Mesothelial cell of epicardium (in vitro differentiated cells): ENCODE results near the gene COL27A1. TPM values are rescaled to one million over a fixed set of nuclear protein-coding genes. Genes with fewer than 3 reads are reported as not detected.

ENCODE experiments used
- DNase-seq, 2 experiments: peaks; one replicate each; pipeline ENCODE4 v3.0.0; 2021; ENCODE audit warnings: low spot score in 2 of 2; ENCODE audit not compliant: unreplicated experiment in 2 of 2
- H3K27ac Mint-ChIP-seq: 2 replicates; pipeline ENCODE4 v1.8.0; 2021; ENCODE audit warnings: mixed read lengths
- H3K27me3 Mint-ChIP-seq: 2 replicates; pipeline ENCODE4 v1.8.0; 2021; ENCODE audit warnings: low read depth, mixed read lengths
- H3K36me3 Mint-ChIP-seq: 2 replicates; pipeline ENCODE4 v1.8.0; 2021; ENCODE audit warnings: mixed read lengths
- H3K4me1 Mint-ChIP-seq: 2 replicates; pipeline ENCODE4 v1.8.0; 2021; ENCODE audit warnings: mixed read lengths
- H3K4me3 Mint-ChIP-seq: 2 replicates; pipeline ENCODE4 v1.8.0; 2021; ENCODE audit warnings: mild to moderate bottlenecking, moderate library complexity, mixed read lengths
- H3K9me3 Mint-ChIP-seq: 2 replicates; pipeline ENCODE4 v1.8.0; 2021; ENCODE audit warnings: mixed read lengths
- total RNA-seq: library from RNA; stranded (reverse); gene quantifications from 3 replicates; pipeline ENCODE4 v1.2.1, GENCODE V29; 2021
- TF ChIP-seq, protein P1 (sequence below): fragments of 200-600 bp; sonication (generic); IDR thresholded peaks from one replicate; pipeline ENCODE4 v1.5.0; 2021; ENCODE audit warnings: antibody characterized with exemption; ENCODE audit not compliant: unreplicated experiment

COL27A1 gene
- total RNA-seq, result 126 to 138 TPM (median 129 TPM) in 3 replicates

DNA sequence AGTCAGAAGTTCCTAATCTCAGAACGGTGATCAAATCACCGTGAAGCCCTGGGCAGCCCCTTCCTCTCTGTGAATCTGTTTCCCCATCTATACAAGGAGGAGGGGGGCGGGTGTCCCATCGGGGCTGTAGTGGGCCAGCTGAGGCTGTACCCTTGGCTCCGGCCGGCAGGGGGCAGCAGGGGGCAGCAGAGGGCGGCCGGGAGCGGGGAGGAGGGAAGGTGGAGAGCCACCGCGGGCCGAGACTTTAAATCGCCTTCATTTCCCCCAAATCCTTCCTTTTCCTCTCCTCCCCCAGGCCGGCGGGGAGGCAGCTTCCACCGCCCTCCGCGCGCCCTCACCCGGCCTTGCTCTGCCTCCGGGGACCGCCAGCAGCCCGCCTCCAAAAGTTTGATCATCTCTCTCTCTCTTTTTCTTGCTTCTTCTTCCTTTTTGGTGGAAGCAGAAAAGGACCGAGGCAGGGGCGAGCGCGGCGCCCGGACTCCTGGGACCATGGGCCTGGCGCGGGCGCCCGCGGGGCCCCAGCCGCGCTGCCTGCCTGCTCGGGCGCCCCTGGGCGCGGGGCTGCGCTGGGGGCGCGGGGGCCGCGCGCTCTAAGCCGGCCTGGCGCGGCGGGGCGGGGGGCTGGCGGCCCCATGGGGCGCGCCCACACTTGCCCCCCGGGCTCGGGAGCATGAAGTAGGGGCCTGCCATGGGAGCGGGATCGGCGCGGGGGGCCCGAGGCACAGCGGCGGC lies at the start of gene COL27A1:
Gene COL27A1 (plus strand): TSS at position 275 of the 732 bp plus-strand sequence. CDS start 414 bp downstream, at position 689.
- peak within 1 kb of the TSS; percentile 94 for H3K4me3 Mint-ChIP-seq
- H3K9me3 Mint-ChIP-seq, result no peaks in the 10 kb centered on the region
- DNase-seq, result peak; percentile 91 to 98
- H3K36me3 Mint-ChIP-seq, result peaks cover 2% of the 10 kb centered on the region
- peaks cover 29% of the 10 kb centered on the region for H3K4me1 Mint-ChIP-seq
- peak within 1 kb of the TSS; percentile 96 for H3K27ac Mint-ChIP-seq
- TF ChIP-seq, protein P1, sequence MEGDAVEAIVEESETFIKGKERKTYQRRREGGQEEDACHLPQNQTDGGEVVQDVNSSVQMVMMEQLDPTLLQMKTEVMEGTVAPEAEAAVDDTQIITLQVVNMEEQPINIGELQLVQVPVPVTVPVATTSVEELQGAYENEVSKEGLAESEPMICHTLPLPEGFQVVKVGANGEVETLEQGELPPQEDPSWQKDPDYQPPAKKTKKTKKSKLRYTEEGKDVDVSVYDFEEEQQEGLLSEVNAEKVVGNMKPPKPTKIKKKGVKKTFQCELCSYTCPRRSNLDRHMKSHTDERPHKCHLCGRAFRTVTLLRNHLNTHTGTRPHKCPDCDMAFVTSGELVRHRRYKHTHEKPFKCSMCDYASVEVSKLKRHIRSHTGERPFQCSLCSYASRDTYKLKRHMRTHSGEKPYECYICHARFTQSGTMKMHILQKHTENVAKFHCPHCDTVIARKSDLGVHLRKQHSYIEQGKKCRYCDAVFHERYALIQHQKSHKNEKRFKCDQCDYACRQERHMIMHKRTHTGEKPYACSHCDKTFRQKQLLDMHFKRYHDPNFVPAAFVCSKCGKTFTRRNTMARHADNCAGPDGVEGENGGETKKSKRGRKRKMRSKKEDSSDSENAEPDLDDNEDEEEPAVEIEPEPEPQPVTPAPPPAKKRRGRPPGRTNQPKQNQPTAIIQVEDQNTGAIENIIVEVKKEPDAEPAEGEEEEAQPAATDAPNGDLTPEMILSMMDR, result peak; percentile 92
- H3K27me3 Mint-ChIP-seq, result peaks cover 14% of the 10 kb centered on the region

DNA sequence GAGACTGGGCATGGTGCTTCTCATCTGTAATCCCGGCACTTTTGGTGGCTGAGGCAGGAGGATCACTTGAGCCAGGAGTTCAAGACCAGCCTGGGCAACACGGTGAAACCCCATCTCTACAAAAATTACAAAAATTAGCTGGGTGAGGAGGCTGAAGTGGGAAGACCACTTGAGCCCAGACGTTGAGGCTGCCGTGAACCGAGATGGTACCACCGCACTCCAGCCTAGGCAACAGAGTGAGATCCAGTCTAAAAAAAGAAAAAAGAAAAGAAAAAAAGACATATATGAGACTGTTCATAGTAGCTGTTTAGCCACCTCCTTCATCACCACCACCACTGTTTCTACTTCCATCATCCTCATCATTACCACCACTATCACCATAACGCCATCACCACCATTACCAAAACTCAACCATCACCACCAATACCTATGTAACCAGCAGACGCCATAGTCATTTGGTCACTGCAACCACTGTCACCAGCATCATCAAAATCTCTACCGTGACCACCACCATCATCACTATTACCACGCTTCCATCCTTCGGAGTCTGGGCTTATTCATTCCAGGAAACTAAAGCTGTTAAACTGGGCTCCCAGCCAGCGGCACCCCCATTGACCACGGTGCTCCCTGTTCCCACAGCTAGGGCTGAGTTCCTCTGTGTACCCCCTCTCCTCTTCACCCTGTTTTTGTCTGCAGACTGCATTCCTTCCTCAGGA lies 47.9 kb upstream of the COL27A1 start:
- TF ChIP-seq, protein P1, result no peak
- Mint-ChIP-seq H3K4me3 (no peak overlapping the region), H3K27ac (no peak overlapping the region), H3K9me3 (peaks cover 4% of the 10 kb centered on the region), H3K4me1 (peaks cover 4% of the 10 kb centered on the region), H3K36me3 (peaks cover 3% of the 10 kb centered on the region), H3K27me3 (peaks cover 27% of the 10 kb centered on the region)
- DNase-seq, result no peak

DNA sequence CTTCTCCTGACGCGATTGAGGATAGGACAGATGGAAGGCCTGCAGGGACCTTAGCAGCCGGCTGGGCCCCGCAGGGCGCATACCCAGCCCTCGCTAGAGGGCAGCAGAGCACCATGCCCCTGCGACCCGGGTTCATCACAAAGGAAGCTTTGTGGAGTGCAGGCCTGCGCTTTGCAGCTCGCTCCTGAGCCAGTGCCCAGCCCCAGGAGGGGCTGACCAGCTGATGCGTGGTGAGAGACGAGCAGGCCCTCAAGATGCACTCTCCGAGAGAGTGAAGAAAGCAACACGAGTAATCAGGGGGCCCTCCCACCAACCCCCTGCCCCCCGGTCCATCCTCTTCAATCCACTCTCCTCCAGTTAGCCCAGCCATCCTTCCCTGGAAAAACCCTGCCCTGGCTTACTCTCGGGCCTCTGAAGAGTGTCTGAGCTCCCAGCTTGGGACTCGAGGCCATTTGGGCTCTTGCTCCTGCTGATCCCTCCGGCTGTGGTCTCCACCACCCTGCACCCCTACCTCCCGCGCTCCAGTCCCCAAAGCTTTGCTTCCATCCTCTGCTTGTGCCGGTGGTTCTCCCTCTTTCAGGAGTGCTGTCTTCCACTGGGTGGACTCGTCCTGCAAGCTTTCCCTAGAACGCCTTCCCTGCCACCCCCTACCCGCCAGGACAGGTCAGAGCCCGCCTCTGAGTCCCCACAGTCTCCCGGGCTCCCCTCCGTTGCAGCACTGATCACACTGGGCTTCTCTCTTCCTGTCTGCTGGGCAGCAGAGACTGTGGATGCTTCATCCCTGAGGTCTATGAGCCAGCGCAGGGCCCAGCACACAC lies 47.1 kb upstream of the COL27A1 start:
- Mint-ChIP-seq H3K27me3 (peaks cover 27% of the 10 kb centered on the region), H3K4me3 (no peak overlapping the region), H3K36me3 (no peaks in the 10 kb centered on the region), H3K9me3 (no peaks in the 10 kb centered on the region), H3K4me1 (peaks cover 6% of the 10 kb centered on the region), H3K27ac (no peak overlapping the region)
- TF ChIP-seq, protein P1, result peak; percentile 77
- peak; percentile 61 to 88 for DNase-seq

DNA sequence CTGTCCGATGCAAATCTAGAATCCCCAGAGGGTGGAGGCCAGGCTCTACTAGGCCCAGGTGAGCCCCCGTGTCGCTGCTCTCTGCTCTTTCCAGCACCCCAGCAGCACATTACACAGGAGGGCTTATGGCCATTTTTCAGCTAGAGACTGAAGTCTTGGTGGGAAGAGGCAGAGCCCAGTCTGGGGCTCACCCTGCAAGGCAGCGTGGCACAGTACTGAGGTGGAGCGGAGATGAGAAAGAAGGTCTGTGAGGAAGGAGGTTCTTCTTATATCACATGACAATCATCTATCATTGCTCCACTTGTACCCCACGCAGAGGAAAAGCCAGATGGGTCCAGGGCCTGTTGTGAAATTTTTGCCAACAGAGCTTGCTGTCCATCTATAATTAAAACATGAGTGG lies 46.2 kb upstream of the COL27A1 start:
- Mint-ChIP-seq H3K36me3 (no peaks in the 10 kb centered on the region), H3K4me3 (no peak overlapping the region), H3K4me1 (peaks cover 9% of the 10 kb centered on the region), H3K27me3 (peaks cover 27% of the 10 kb centered on the region), H3K27ac (no peak overlapping the region), H3K9me3 (no peaks in the 10 kb centered on the region)
- DNase-seq, result no peak
- TF ChIP-seq, protein P1, result no peak

DNA sequence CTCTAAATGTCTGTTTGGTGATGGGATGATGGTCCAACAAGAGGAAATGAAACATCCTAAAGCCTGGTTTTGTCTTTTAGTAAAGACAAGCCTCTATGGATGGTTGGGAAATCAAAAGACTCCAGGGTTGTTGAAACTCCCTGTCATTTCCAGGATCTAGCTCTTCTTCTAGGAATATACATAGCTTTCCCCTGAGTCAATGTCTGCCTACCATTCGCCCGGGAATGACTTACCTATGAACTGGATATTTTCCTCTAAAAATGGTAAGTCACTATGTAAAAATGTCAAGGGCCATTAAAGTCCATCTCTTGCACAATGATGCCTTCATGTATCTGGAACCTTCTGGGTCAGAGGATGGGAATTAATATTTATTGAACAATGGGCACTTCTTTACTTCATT lies 45.2 kb upstream of the COL27A1 start:
- peaks cover 9% of the 10 kb centered on the region for H3K4me1 Mint-ChIP-seq
- no peak for DNase-seq
- H3K4me3 Mint-ChIP-seq, result no peak overlapping the region
- no peak overlapping the region for H3K27ac Mint-ChIP-seq
- H3K9me3 Mint-ChIP-seq, result no peaks in the 10 kb centered on the region
- H3K36me3 Mint-ChIP-seq, result no peaks in the 10 kb centered on the region
- H3K27me3 Mint-ChIP-seq, result peaks cover 18% of the 10 kb centered on the region
- TF ChIP-seq, protein P1, result no peak
